Measurements from ENCODE around the gene NDUFAF8. TPM values are rescaled to one million over a fixed set of nuclear protein-coding genes. Genes with fewer than 3 reads are reported as not detected.

The NDUFAF8 gene
- total RNA-seq, 1 experiment from 2014 or later = 65.0 TPM

GRCh38 chr17:81285894-81286293, 46.8 kb downstream of the NDUFAF8 start:
- no peak for TF ChIP-seq CTCF (IDR thresholded peaks at IDR 0.05; ENCODE audit: insufficient read depth in 1 of 2, low read depth in 1 of 2, low read length in 1 of 2, severe bottlenecking in 1 of 2, unreplicated experiment in 1 of 2)
- H3K36me3 ChIP-seq (ENCODE audit: control insufficient read depth, insufficient read depth, low read length) = no peaks in the 10 kb centered on the region; the same call in 1 of the 2 replicates
- Mint-ChIP-seq H3K4me3 (ENCODE audit: unreplicated experiment) (no peak overlapping the region), H3K27ac (ENCODE audit: unreplicated experiment) (no peak overlapping the region), H3K4me1 (ENCODE audit: low read depth, unreplicated experiment) (no peaks in the 10 kb centered on the region), H3K36me3 (ENCODE audit: insufficient read depth, unreplicated experiment) (peaks cover 35% of the 10 kb centered on the region), H3K27me3 (ENCODE audit: insufficient read depth, unreplicated experiment) (no peaks in the 10 kb centered on the region), H3K9me3 (ENCODE audit: unreplicated experiment) (no peaks in the 10 kb centered on the region)
- no peak overlapping the region for H3K4me3 ChIP-seq (ENCODE audit: low read depth, low read length)
- ChIA-PET POLR2A (no interaction called here), CTCF (no interaction called here)
- BruUV-seq (replicated peaks) = no TSS peak
- intact Hi-C loops (cut with micrococcal nuclease; ENCODE audit: unreplicated experiment) = no loop called here
- DNase-seq = no peak
- no peaks in the 10 kb centered on the region for H3K27me3 ChIP-seq (replicated peaks; ENCODE audit: control insufficient read depth, insufficient read depth, low read length)
- no peaks in the 10 kb centered on the region for H3K9me3 ChIP-seq
- no peaks in the 10 kb centered on the region for H3K4me1 ChIP-seq

GRCh38 chr17:81286491-81287145, 47.5 kb downstream of the NDUFAF8 start:
- CTCF ChIA-PET = interaction anchor here (1.4 kb wide), 1 partner anchor 198 kb away, joined by 3 read pairs; no protein-coding TSS in a partner anchor
- no peaks in the 10 kb centered on the region for H3K27me3 ChIP-seq (replicated peaks; ENCODE audit: control insufficient read depth, insufficient read depth, low read length)
- intact Hi-C loops (cut with micrococcal nuclease; ENCODE audit: unreplicated experiment) = no loop called here
- no peak overlapping the region for H3K4me3 ChIP-seq (ENCODE audit: low read depth, low read length)
- no peak for DNase-seq
- H3K27me3 Mint-ChIP-seq (ENCODE audit: insufficient read depth, unreplicated experiment) = no peaks in the 10 kb centered on the region
- POLR2A ChIA-PET = no interaction called here
- no peaks in the 10 kb centered on the region for H3K4me1 Mint-ChIP-seq (ENCODE audit: low read depth, unreplicated experiment)
- BruUV-seq (replicated peaks) = no TSS peak
- TF ChIP-seq CTCF (IDR thresholded peaks at IDR 0.05; ENCODE audit: insufficient read depth in 1 of 2, low read depth in 1 of 2, low read length in 1 of 2, severe bottlenecking in 1 of 2, unreplicated experiment in 1 of 2) = no peak
- H3K9me3 Mint-ChIP-seq (ENCODE audit: unreplicated experiment) = no peaks in the 10 kb centered on the region
- H3K4me3 Mint-ChIP-seq (ENCODE audit: unreplicated experiment) = no peak overlapping the region
- no peaks in the 10 kb centered on the region for H3K9me3 ChIP-seq
- no peaks in the 10 kb centered on the region; the same call in 1 of the 2 replicates for H3K36me3 ChIP-seq (ENCODE audit: control insufficient read depth, insufficient read depth, low read length)
- H3K36me3 Mint-ChIP-seq (ENCODE audit: insufficient read depth, unreplicated experiment) = peaks cover 38% of the 10 kb centered on the region
- H3K4me1 ChIP-seq = no peaks in the 10 kb centered on the region
- no peak overlapping the region for H3K27ac Mint-ChIP-seq (ENCODE audit: unreplicated experiment)

- intact Hi-C loops (cut with micrococcal nuclease; ENCODE audit: unreplicated experiment) = no loop called here
- H3K36me3 ChIP-seq (ENCODE audit: control insufficient read depth, insufficient read depth, low read length) = no peaks in the 10 kb centered on the region; the same call in 1 of the 2 replicates
- no peaks in the 10 kb centered on the region for H3K4me1 ChIP-seq
- TF ChIP-seq CTCF (IDR thresholded peaks at IDR 0.05; ENCODE audit: insufficient read depth in 1 of 2, low read depth in 1 of 2, low read length in 1 of 2, severe bottlenecking in 1 of 2, unreplicated experiment in 1 of 2) = no peak
- H3K27me3 ChIP-seq (replicated peaks; ENCODE audit: control insufficient read depth, insufficient read depth, low read length) = no peaks in the 10 kb centered on the region
- Mint-ChIP-seq H3K4me1 (ENCODE audit: low read depth, unreplicated experiment) (no peaks in the 10 kb centered on the region), H3K9me3 (ENCODE audit: unreplicated experiment) (no peaks in the 10 kb centered on the region), H3K36me3 (ENCODE audit: insufficient read depth, unreplicated experiment) (peaks cover 40% of the 10 kb centered on the region), H3K27me3 (ENCODE audit: insufficient read depth, unreplicated experiment) (no peaks in the 10 kb centered on the region), H3K4me3 (ENCODE audit: unreplicated experiment) (no peak overlapping the region), H3K27ac (ENCODE audit: unreplicated experiment) (no peak overlapping the region)
- BruUV-seq (replicated peaks) = no TSS peak
- no peak for DNase-seq
- ChIA-PET POLR2A (no interaction called here), CTCF (interaction anchor here (1.4 kb wide), 1 partner anchor 198 kb away, joined by 3 read pairs; no protein-coding TSS in a partner anchor)
- H3K4me3 ChIP-seq (ENCODE audit: low read depth, low read length) = no peak overlapping the region
- H3K9me3 ChIP-seq = no peaks in the 10 kb centered on the region
Observed at GRCh38 chr17:81287152-81287551, 48.0 kb downstream of the NDUFAF8 start.
